ENCODE measurements around the gene PAK1.
"Not testable (repeated sequence)": the region's sequence is repeated elsewhere in the genome, so short reads cannot be mapped to it uniquely, and the experiment has no call there.

PAK1 gene

GRCh38 chr11:77473801-77474683 is at the start of gene PAK1:
PAK1 (minus strand) TSS chr11:77474094; CDS start chr11:77392520, 81,574 bp downstream.
- DNase-seq (ENCODE audit: low spot score) = peak; percentile 88

- no peak for DNase-seq (ENCODE audit: low spot score)
Measured at GRCh38 chr11:77522215-77522614, 48.3 kb upstream of the PAK1 start.

- no peak for DNase-seq (ENCODE audit: low spot score)
Measured at GRCh38 chr11:77519847-77520246, 46.0 kb upstream of the PAK1 start.

DNA sequence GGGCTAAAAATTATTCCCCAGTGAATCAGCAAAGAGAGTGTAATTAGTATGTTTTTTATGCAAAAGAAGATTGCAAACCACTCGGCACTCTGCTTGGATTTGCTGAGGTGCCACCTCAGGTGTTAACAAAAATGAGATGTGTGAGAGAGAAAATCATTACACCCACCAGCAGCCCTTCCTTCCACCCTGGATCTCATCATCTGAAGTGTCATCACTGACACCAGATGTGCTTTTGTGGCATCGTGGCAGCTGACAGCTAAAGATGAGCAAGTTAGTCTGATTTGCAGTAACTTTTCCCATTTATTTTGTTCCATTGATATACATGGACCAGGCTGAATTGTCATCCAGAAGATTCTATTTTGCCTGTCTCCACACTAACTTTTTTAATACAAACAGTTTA is 44.6 kb upstream of the PAK1 start:
- DNase-seq (ENCODE audit: low spot score) = no peak

DNA sequence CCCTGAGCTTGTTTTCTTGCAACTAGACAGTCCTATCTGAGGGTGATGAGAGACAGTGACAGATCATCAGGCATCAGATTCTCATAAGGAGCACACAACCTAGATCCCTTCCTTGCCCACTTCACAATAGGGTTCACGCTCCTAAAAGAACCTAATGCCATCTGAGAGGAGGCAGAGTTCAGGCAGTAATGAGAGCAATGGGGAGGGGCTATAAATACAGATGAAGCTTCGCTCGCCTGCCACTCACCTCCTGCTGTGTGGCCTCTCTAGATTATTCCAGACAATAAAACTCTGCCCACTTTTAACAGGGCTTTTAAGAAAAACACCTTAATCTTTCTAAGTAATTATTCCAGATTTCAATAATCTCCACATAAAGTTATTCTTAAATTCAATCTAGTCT is 43.9 kb upstream of the PAK1 start:
- no peak for DNase-seq (ENCODE audit: low spot score)

- no peak for DNase-seq (ENCODE audit: low spot score)
Measured at GRCh38 chr11:77517226-77517625, 43.3 kb upstream of the PAK1 start.

DNA sequence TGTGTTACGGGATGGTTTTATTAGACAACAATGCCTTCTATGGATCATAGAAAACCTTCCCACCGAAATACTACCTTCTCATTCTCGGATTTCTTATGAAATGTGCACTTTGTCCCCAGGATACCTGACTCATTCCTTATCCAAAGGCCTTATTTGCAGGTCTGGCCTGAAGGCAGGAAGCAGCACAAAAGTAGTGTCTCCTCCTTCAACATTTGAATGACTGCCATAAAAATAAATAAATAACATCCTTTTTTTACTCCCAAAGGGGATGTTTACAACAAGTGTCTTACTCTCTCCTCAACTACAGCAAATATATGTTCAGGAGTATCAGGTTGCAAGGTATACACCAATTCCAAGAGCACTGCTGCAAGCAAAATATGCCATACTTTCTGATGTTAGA is 41.6 kb upstream of the PAK1 start:
- DNase-seq (ENCODE audit: low spot score) = no peak

- DNase-seq (ENCODE audit: low spot score) = no peak
Measured at GRCh38 chr11:77515063-77515462, 41.2 kb upstream of the PAK1 start.

- DNase-seq (ENCODE audit: low spot score) = no peak
Measured at GRCh38 chr11:77512092-77512491, 38.2 kb upstream of the PAK1 start.

- no peak for DNase-seq (ENCODE audit: low spot score)
Measured at GRCh38 chr11:77510851-77511250, 37.0 kb upstream of the PAK1 start.

- no peak for DNase-seq (ENCODE audit: low spot score)
Measured at GRCh38 chr11:77510095-77510494, 36.2 kb upstream of the PAK1 start.

GRCh38 chr11:77508019-77508418 is 34.1 kb upstream of the PAK1 start:
- DNase-seq (ENCODE audit: low spot score) = no peak

DNA sequence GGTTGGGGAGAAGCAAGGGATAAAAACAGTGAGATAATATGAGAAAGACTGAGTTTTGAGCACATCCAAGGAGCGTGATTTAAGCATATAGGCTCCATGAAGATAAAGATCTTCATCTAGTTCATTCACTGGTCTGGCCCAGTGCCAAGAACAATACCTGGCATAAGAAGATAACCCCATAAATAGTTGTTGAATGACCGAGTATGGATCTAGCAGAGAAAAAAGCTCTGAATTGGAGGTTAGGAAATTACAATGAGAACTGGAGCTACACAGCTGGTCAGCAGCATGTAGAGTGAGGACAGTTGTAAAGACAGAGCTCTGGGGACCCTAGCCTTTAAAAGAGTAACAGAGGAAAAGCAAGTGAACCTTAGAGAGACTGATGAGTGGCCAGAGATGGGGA is 33.0 kb upstream of the PAK1 start:
- peak; percentile 65 for DNase-seq (ENCODE audit: low spot score)

- DNase-seq (ENCODE audit: low spot score) = no peak
Measured at GRCh38 chr11:77505956-77506355, 32.1 kb upstream of the PAK1 start.

DNA sequence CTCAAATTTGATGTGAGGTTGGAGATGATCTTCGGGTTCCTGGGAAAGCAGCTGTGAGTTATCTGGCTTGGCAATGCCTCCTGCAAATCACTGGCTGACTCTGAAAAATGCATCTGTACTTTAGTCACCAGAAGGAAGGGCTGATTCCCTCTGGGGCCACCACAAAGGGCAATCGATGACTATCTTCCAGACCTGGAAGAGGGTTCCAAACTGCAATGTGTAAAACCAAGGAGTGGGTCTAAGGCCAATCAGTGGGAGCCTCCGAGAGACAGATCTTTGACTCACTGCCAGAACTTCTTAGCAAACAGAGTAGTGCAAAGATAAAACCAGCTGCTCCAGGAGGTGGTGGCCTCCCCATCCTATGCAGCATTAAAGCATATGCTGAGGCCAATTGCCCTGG is 29.1 kb upstream of the PAK1 start:
- DNase-seq (ENCODE audit: low spot score) = no peak

GRCh38 chr11:77502346-77502905 is 28.5 kb upstream of the PAK1 start:
- no peak for DNase-seq (ENCODE audit: low spot score)

GRCh38 chr11:77501758-77502157 is 27.9 kb upstream of the PAK1 start:
- no peak for DNase-seq (ENCODE audit: low spot score)

DNA sequence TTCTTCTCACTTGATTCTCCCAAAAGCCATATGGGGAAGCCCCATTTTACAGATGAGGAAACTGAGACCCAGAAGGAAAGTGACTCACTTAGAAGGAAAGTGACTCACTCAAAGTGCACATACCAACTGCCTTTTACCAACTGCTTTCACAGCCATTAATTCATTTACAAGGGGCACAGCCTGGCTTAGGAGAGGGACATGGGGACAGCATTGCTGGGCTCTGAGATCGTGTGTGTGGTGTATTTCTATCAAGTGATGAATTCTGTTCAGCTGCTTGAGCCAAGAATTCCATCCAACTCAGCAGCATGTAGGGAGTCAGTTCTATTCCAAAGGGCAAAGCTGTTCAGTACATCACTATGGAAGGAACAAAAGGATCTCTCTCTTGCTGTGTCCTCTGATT is 23.5 kb upstream of the PAK1 start:
- DNase-seq (ENCODE audit: low spot score) = peak; percentile 20

DNA sequence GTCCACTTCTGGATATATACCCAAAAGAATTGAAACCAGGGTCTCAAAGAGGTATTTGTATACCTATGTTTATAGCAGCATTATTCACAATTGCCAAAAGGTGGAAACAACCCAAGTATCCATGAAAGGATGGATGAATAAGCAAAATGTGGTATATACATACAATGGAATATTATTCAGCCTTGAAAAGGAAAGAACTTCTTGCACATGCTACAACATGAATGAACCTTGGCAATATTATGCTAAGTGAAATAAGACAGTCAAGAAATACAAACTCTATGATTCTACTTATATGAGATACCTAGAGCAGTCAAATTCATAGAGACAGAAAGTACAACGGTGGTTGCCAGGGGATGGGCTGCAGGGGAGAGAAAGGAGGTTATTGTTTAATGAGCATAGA is 21.6 kb upstream of the PAK1 start:
- DNase-seq (ENCODE audit: low spot score) = no peak

DNA sequence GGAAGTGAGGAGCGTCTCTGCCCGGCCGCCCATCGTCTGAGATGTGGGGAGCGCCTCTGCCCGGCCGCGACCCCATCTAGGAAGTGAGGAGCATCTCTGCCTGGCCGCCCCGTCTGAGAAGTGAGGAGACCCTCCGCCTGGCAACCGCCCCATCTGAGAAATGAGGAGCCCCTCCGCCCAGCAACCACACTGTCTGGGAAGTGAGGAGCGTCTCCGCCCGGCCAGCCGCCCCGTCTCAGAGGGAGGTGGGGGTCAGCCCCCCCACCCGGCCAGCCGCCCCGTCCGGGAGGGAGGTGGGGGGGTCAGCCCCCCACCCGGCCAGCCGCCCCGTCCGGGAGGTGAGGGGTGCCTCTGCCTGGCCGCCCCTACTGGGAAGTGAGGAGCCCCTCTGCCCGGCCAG is 16.1 kb upstream of the PAK1 start:
- DNase-seq (ENCODE audit: low spot score) = not testable (repeated sequence)

DNA sequence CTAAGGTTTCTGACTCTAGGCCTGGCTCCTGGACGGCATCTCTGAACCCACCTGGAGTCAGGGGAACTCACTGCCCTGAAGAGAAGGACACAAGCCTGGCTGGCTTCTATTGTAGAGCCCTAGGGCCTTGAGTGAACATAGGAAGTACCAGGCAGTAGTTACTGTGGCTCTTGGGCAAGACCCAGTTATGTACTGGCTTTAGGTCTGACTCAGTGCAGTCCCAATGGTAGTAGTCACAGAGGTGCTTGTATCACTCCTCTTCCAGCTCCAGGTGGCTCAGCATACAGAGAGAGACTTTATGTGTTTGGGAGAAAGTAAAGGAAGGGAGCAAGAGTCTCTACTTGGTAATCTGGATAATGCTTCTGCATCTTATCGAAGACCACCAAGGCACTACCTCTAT is 13.9 kb upstream of the PAK1 start:
- DNase-seq (ENCODE audit: low spot score) = no peak

GRCh38 chr11:77479746-77480352 is 6.0 kb upstream of the PAK1 start:
- no peak for DNase-seq (ENCODE audit: low spot score)

GRCh38 chr11:77475206-77475605 is 1.3 kb upstream of the PAK1 start:
- DNase-seq (ENCODE audit: low spot score) = no peak
